G401 (cell line): ENCODE results near the gene SPP2. TPM values are rescaled to one million over a fixed set of nuclear protein-coding genes. Genes with fewer than 3 reads are reported as not detected.

Source experiments
- DNase-seq: peaks from one replicate; pipeline ENCODE4 v3.0.0-alpha.2; 2015; ENCODE audit warnings: low spot score
- in situ Hi-C: cut with HindIII; loops from 2 replicates; pipeline ENCODE4 v1.10.0; 2016; ENCODE audit warnings: low sequenced_read_pairs, mixed read lengths
- total RNA-seq: library from RNA; depleted of rRNA; stranded (reverse); fragments of >200 nt; shearing (Covaris generic); gene quantifications from 2 replicates; pipeline ENCODE4 v1.2.3, GENCODE V29; 2014

Gene SPP2
- total RNA-seq, 1 experiment from 2014 or later, result not detected

DNA sequence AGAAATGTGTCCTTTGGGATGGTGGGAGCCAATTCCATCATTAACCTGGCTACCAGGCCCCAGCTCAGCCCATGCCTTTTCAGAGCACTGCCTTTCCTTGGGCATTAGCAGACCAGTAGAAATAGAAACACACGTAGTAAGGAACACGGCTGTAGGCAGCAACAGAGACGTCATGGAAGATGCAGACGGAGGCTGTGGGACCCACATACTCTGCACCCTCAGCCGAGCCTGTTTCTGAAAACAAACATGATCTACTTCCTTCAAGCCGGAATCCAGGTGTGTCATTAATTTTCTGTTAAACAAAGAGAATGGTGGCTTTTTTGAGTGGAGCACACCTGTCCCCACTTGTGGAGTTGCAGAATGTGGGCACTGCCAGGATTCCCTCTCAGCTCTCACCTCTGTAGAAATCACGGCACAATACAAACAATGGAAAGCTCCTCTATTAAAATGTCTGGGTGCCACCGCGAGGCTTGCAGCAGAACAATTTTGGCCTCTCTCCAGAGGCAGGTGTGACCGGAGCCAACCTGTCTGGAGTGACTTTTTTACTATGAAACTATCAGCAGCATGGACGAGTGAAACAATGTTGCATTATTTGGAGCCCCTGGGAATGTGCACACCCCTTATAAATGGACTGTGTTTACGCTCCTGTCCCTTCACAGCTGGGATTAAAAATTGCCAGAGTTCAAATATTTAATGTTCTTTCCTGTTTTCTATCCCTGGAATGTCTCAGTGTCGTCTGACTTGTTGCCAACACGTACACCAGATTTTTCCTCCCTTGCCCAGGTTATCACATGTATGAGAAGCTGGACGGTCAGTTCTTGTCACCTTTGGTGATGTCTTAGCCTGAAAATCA lies 31.7 kb downstream of the SPP2 start:
- in situ Hi-C loops, result no loop called here

DNA sequence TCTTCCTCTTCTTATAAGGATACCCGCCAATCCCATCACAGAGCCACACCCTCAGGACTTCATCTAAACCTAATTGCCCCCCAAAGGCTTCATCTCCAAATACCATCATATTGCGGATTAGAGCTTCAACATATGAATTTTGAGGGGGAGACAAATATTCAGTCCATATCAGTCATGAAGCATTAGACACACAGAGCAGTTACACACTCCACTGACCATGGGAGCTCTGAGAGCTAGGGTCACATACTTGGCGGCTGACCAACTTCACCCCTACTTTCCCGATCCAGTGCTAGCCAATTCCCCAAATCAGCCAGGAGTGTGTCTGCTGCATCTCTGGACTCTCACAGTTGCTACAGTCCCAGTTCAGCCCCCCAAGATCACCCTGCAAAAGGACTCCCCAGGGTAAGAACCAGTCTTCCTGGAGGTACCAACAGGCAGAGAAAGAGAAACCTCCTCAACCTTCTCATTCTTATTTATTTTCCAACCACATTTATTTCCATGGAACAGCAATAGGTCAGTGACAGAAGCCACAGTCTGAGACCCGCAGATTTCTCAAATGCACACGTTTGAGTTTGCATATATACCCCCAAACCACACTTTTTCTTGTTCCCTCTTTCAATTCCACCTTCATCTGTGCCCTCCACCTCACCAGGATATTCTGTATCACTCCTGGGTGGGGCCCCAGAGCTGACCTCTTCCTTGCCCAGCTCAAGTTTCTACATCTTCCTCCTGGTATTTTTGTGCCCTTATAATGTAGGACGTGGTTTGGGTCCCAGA lies 33.3 kb downstream of the SPP2 start:
- no peak for DNase-seq
- in situ Hi-C loops, result no loop called here

More for the DNA sequence above, 31.7 kb downstream of the SPP2 start:
- DNase-seq, result no peak

DNA sequence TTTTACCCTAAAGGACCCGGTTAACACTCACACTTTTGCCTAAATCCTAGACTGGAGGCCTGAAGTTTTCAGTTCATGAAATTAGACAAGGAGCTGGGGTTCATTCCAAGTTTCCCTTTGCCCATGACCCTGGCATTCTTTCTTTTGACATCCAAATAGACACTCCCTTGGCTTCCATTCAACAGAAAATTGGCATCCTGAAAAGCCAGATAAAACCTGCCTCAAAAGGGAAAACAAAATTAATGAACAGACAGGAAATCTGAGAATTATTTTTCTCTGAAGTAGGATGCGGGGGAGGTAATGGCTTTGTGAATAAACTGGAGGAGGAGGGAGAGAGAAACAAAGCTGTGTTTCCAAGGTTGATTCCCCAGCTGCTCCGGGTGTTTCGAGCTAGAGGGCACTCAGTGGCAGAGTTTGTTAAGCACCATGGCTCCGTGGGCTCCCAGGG lies 41.0 kb downstream of the SPP2 start:
- DNase-seq, result no peak
- in situ Hi-C loops, result no loop called here

DNA sequence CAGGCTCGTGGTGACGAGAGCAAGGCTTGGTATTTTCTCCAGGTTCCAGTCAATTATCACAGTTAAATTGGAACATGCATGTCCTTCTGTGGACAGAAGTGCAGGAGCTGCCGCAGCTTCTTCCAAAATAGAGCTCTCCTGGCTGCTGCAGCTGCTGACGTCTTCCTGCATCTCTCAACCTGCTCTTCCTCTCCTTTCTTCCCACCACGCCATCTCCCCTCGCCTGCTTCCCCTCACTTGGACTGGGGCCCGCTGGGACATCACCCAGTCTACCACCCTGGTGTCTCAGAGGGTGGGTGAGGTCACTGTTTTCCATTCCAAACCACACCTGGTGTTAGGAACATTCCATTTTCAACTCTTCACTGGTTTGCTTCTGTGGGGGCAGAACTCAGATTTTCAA lies 41.4 kb downstream of the SPP2 start:
- DNase-seq, result no peak
- in situ Hi-C loops, result no loop called here

DNA sequence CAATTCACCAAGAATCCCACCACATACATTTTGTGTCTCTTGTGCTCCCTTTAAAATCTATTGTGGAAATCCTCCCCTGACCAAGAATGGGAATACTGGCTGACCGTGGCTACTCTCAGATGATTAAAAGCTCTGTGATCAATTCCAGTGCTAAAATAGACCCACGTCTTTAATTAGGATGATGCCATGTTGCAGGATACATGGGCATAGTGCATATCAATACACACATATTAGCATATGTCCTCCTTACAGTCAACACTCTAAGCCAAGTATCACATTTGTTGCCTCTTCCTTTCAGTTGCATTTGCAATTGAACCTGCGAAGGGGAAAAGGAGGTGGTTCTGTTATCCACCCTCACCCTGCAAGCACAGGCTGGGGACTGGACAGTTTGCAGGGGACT lies 41.8 kb downstream of the SPP2 start:
- DNase-seq, result no peak
- in situ Hi-C loops, result no loop called here

DNA sequence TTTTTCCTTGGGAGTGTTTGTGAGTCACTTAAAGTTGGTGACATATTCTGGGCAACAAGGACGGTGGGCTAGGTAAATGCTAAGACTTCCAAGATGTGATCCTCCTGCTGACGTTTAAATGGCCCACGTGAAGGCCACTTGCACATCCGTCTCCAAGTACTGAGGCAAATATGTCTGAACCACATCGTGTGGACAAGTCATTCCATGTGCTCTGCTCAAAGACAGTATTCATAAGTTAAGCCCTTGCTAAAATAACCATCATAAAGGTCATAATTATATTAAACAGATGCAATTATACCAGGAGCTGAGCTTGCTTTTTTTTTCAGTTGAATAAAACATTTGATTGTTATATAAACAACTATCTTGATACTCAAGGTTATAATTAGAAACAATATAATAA lies 44.8 kb downstream of the SPP2 start:
- DNase-seq, result no peak
- in situ Hi-C loops, result no loop called here

DNA sequence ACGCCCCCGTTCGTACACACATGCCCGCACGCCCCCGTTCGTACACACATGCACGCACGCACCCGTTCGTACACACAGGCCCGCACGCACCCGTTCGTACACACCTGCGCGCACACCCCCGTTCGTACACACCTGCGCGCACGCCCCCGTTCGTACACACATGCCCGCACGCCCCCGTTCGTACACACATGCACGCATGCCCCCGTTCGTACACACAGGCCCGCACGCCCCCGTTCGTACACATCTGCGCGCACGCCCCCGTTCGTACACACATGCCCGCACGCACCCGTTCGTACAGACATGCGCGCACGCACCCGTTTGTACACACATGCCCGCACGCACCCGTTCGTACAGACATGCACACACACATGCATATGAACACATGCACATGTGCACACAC lies 45.7 kb downstream of the SPP2 start:
- DNase-seq, result no peak
- in situ Hi-C loops, result no loop called here

DNA sequence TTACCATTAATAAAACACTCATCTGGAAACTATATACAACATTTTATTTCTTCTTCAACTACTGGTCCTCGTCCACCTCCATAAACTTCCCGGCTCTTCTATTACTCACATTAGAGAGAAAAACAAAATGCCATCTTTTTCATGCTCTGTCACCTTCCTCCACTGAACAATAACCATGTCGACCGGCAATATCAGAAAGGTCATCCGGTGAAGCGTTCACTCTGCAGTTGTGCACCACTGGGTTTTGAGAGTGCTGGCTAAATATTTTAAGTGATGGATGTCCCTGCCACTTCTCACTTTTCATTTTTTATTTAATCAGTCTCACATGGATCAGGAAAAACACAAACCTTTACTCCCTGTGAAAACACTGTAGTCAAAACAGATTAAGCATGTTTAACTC lies 48.2 kb downstream of the SPP2 start:
- in situ Hi-C loops, result no loop called here
- DNase-seq, result no peak

DNA sequence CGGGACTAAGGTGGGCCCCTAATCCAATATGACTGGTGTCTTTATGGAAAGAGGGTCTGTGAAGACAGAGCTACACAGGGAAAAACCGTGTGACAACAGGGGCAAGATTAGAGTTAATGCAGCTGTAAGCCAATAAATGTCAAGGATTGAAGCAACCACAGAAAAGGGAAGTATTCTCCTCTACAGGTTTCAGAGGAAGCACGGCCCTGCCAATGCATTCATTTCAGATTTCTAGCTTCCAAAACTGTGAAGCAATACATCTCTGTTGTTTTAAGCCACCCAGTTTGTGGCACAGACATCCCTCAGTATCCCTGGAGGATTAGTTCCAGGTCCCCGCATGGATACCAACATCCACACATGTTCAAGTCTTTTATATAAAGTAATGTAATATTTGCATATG lies 48.8 kb downstream of the SPP2 start:
- in situ Hi-C loops, result no loop called here
- DNase-seq, result no peak

DNA sequence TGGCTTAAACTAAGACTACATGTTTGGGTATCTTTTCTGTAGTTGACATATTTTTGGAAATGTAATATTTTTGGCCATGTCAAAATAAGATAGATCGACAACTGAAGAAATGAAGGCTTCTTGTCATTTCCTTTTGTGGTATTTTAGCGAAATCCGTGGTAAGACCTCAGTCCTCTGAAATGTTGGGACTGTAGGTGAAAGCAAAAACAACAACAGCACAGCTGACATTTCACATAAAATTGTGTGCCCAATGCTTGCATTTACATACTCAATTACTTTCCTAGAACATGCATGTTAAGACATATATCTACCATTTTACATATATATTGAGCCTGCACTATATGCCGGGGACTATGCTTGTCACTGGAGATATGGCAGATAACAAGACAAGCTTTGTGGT lies 50.2 kb downstream of the SPP2 start:
- in situ Hi-C loops, result no loop called here
- no peak for DNase-seq

DNA sequence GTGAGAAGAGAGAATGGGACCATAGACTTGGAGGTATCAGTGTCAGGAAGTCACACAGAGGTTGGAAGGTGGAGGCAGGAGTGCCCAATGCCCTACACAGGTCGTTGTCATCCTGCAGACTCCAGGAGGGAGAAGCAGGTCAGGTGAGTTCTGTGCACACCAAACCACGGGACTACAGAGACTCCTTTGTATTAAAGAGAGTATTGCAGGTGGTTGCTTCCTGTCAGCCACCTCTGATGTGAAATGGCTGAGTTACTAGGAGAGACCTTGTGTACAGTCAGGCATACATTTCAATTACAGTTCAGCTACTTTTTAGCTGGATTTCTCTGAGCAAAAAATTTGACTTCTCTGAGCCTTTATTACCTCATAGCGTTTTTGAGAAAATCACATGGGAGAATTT lies 51.6 kb downstream of the SPP2 start:
- in situ Hi-C loops, result no loop called here
- DNase-seq, result no peak

DNA sequence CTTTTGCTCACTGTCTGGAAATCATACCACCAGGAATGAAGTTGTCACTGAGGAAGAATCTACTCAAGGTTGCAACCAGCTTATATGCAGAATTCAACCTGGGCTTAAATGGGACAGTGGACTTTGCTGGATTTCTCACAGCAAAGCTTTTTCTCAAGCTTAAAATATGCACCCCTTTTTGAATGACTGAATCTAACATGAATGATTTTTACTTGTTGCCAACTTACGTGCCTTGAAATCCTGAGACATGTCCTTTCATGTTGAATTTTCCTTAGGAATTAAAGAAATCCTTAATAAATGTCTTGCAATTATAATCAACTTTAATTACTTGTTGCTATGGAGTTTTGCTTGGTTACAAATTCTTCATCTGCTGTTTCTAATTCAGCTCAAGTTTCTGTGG lies 57.4 kb downstream of the SPP2 start:
- DNase-seq, result no peak
- in situ Hi-C loops, result no loop called here

DNA sequence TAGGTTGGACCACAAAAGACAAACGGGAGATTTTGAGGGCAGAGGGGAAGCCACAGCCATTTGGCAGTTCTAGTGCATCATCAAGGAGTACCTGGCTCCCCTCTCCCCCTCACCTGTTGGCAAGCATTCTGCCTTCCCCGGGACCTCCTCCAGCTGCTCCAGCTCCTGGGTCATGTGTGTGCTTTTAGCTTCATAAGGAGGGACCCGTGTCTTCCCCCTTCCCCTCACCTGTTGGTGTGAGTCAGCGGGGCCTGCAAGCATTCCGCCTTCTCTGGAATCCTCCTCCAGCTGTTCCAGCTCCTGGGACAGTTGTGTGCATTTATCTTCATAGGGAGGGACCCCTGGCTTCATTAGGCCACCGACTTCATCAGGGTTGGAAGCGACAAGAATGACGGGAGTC lies 58.8 kb downstream of the SPP2 start:
- in situ Hi-C loops, result no loop called here
- no peak for DNase-seq

DNA sequence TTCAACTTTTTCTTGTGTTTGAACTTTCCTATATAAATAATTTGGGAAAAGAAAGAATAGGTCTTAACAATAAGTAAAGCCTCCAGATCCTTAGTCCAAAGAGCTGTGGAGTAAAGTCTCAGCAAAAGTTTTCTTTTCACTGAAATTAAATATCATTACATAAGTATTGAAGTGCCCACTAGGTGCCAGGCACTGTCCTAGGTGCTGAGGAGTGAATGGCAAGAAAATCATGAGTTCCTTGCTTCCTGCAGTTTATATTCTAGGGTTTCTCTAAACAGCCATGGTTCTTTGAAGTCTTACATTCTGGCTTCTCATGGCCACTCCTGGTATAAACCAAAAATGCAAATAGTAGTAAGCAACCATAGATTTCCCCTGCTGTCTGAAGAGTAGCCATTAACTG lies 59.7 kb downstream of the SPP2 start:
- no peak for DNase-seq
- in situ Hi-C loops, result no loop called here

DNA sequence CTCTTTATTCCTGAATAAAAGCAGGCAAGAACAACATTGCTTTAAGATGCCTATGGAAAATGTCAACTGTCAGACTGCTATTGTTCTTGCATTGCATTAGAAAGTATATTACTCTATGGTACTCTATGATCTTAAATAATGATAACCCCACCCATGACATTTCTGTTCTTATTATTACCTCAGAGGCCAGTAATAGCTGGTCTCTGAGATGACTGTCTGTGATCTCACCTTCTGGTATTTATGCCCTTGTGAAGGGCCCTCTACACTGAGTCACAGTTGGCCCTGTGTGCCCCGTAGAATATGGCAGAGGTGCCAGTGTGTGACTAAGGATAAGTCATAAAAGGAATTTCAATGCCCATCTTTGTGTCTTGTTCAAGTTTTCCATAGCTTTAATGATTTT lies 61.0 kb downstream of the SPP2 start:
- in situ Hi-C loops, result no loop called here
- DNase-seq, result no peak

DNA sequence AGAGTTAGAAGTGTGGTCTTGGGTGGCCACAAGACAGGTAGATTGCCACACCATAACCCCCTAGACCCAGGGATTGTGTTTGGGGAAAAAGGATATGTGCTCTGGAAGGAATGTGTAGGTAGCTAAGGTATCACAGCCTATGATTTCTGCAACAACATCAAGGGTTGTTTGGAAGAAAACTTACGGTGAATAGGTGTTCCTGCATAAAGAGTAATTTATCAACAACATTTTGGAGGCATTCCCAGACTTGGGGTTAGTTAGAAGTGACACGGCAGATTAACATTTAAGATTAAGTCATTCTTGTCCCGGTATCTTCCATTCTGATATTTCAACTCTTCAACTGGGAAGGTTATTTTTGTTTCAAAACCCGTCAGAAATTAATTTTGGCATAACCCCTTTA lies 65.5 kb downstream of the SPP2 start:
- no peak for DNase-seq
- in situ Hi-C loops, result no loop called here

DNA sequence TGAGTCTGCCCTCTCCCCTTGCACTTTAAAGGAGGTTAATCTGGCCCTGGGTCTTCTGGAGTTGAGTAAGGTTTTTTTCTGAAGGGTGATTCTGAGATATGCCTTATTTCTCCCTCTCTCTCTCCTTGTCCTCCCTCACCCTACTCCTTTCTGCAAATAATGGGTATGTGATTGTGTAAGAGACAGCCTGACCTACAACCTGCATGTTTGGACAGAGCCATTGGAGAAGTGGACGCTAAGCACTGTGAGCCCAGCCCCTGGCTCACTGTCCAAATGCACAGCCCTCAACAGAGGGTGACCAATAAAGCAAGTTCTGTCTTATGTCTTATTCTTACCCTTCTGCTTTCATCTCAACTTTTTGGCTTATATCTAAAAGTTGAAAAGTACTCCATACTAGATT lies 71.5 kb downstream of the SPP2 start:
- in situ Hi-C loops, result no loop called here
- DNase-seq, result no peak

DNA sequence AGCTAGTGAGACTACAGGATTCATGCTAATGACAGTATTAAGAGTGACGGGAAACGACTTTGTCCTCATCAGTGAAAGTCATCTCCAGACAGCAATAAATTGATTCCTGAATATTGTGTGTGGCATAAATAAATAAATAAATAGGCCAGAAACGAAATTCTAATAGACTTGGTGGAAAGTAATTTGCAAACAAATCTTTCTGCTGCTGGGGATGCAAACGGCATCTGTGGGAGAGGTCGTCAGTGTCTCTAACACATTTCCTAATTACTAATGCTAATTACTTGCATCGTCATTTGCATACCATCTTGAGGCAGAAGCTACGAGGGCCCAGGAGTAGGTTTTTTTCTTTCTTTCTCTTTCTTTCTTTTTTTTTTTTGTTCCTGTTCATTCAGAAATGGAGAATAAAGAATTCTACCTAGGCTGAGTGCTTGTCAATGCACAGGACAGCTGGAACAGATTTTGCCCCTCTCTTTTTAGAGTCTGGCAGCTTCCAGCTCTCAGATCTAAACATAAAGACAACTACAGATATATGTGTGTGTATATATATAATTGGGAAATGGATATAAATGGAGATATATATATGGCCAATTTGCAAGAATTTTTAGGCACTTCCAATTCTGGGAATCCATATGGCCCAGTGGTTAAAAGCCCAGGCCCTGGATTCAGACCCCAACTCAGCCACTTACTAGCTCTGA lies 75.1 kb downstream of the SPP2 start:
- in situ Hi-C loops, result no loop called here
- no peak for DNase-seq

DNA sequence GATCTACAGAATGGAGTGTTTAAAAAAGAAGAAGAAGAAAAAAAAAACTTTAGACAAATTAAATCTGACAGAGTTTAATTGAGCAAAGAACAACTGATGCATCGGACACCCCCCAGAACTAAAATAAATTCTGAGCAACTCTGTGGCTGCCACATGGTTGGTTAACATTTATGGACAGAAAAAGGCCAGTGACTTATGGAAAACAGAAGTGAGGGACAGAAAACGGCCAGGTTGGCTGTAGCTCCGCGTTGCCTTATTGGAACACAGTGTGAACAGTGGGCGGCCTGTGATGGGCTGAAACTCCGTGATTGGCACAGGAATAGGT lies 75.6 kb downstream of the SPP2 start:
- DNase-seq, result no peak
- in situ Hi-C loops, result no loop called here
